Omental fat pad (tissue), 4 donors: ENCODE data around the gene MT1B. TPM values are rescaled to one million over a fixed set of nuclear protein-coding genes. Genes with fewer than 3 reads are reported as not detected.

Source experiments
- ATAC-seq: fragments of 150-250 bp; one replicate; pipeline ENCODE4 v1.9.1; 2016; ENCODE audit warnings: mild to moderate bottlenecking, moderate library complexity; ENCODE audit not compliant: low FRiP score
- DNase-seq: peaks from one replicate; pipeline ENCODE4 v3.0.0-alpha.2; 2019; ENCODE audit warnings: low spot score
- total RNA-seq, 4 donors: library from RNA; depleted of rRNA; stranded (reverse); fragments of >200 nt; gene quantifications; one replicate each; pipeline ENCODE4 v1.1.0, GENCODE V29; 2016
- TF ChIP-seq, protein P1 (sequence below), 3 donors: fragments of 450-650 bp; IDR thresholded peaks; one replicate each; pipeline ENCODE4 v1.5.1; 2016 to 2017; ENCODE audit warnings: antibody characterized with exemption in 3 of 3, mild to moderate bottlenecking in 3 of 3, moderate library complexity in 2 of 3

The MT1B gene
- total RNA-seq, 4 donors from 2014 or later = not detected

DNA sequence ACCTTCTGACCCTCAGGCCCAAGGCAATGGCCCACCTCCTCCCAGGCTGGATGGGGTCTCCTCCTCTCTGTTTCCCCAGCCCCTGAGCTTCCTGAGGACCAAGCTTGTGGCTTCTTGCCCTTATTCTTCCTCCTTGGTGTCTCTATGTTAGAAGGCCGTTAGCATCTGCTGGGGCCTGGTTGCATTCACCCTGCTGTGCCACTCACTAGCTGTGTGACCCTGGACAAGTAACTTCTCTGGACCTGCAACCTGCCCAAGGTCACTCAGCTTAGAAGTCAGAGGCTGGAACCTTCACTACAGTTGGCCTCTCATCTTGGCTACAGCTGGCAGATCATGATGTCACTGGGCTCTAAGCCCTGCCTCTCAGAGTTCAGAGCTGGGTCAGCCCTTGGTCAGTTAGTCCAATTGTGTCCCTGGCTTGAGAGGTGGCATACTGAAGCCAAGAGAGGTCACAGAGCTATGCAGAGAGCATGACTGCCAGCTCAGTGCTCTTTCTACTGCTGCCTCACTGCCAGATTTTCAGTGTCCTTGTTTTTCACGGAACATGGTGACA lies 40.3 kb upstream of the MT1B start:
- TF ChIP-seq, protein P1, sequence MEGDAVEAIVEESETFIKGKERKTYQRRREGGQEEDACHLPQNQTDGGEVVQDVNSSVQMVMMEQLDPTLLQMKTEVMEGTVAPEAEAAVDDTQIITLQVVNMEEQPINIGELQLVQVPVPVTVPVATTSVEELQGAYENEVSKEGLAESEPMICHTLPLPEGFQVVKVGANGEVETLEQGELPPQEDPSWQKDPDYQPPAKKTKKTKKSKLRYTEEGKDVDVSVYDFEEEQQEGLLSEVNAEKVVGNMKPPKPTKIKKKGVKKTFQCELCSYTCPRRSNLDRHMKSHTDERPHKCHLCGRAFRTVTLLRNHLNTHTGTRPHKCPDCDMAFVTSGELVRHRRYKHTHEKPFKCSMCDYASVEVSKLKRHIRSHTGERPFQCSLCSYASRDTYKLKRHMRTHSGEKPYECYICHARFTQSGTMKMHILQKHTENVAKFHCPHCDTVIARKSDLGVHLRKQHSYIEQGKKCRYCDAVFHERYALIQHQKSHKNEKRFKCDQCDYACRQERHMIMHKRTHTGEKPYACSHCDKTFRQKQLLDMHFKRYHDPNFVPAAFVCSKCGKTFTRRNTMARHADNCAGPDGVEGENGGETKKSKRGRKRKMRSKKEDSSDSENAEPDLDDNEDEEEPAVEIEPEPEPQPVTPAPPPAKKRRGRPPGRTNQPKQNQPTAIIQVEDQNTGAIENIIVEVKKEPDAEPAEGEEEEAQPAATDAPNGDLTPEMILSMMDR (IDR thresholded peaks at IDR 0.05) = no peak
- no peak for DNase-seq
- no peak for ATAC-seq

DNA sequence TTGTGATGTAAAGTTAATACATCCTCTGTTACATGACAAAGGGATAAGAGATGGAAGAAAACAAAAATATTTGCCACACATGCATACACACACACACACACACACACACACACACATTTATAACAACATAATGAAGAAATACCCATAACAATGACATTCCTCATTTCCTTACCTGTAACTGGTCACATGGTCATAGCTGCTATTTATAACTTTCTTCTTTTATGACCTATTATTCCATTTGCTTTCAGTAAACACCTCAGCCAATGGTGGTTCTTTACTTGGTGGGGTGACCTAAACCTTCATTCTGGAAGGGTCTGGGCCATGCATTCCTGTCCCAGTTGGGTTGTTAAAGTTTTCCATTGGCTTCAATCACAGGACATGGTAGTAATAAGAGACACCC lies 38.0 kb upstream of the MT1B start:
- ATAC-seq = no peak
- no peak for DNase-seq
- TF ChIP-seq, protein P1 (IDR thresholded peaks at IDR 0.05) = no peak

DNA sequence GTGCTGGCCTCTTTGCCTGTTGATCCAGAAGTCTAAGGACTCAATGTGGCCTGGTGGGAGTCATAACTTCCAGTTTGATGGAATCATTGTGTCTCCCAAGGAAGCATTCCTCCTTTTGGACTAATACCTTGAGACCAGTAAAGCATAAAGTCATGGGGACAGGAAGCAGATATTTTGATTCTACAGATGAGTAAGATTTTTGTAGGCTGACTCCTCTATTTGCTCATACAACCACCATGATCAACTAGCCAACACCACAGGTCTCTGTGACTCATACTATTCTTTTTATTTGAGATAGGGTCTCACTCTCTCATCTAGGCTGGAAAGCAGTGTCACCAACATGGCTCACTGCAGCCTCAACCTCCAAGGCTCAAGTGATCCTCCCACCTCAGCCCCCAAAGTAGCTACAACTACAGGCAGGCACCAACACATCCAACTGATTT lies 37.1 kb upstream of the MT1B start:
- TF ChIP-seq, protein P1 (IDR thresholded peaks at IDR 0.05) = no peak
- DNase-seq = no peak

DNA sequence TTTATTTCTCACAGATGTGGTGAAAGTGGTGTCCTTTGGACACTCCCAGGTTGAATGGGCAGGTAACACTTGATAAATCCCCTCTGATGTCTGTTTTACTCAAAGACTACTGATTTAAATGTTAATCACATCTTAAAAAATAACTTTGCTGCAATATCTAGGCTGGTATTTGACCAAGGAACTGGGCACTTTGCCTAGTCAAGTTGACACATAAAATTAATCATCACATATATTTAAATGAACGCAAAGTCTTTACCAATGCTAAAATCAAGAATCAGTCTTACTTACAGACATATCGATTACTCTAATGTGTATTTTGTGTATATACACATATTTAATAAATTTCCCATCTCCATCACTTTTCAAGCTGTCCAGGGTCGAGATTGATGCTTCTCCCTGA lies 36.3 kb upstream of the MT1B start:
- ATAC-seq (no peak), DNase-seq (no peak)
- TF ChIP-seq, protein P1 (IDR thresholded peaks at IDR 0.05) = no peak

More for the DNA sequence above, 37.1 kb upstream of the MT1B start:
- no peak for ATAC-seq

DNA sequence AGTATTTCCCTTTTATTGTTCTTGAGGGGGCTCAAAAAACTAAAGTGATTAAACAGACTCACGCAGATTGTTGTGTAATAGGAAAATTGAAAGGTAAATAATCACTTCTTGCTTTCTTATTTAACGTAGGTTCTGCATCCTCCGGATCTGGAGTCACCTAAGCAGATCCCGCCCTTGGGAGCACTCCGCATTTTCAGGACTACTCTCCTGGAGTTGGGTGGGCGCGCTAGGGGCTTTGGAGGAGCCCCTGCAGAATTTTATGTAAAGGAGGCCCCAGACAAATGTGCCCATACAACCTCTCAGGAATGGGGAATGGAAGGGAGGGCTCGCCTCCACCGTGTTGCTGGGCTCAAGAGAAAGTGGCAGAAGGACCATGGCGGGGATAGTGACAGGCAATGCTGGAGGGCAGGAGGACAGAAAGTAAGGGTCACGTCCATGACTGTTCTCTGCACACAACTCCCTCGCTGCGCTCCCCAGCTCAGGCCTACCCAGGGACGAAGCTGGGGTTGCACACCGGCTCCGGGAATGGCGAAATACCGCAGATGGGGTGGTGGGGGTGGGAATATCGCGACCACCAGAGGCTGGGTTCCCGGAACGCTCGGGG lies 35.0 kb upstream of the MT1B start:
- no peak for DNase-seq
- TF ChIP-seq, protein P1 (IDR thresholded peaks at IDR 0.05) = no peak
- ATAC-seq = no peak

DNA sequence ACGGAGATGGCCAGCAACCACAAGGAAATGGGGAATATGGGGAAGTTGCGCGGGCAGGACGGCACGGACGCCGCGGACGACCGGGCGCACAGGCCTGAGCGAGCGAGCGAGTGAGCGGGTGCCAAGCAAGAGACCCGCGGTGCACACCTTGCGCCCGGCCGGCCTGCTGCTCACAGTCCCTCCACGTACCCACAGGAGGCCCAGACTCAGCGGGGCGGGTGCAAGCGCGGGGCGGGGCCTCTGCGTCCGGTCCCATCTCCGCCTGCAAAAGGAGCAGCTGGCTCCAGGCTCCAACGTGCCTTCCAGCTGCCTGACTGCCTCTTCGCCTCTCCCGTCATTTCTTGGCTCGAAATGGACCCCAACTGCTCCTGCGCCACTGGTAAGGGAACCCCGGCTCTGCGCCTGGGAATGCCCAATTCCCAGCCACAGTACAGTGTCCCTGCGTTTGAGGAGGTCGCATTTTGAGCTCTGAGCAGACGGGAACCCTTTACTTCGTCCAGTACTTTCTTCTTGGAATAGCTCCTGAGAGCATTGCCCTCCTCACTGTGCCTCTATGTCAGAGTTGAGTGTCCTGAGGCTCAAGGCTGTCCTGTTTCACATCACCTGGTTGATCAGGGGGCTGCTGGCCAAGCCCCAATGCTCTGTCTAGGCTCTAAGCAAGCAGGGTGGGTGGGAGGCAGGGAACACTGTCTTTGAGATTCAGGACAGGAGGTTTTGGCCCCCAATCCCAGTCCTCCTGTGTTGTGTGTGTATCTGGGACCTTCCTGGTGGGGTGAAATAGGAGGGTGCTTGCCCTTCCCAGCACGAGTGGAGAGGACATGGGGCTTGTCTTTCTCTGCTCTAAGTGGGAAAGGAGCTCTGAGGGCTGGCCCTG lies 34.2 kb upstream of the MT1B start:
- TF ChIP-seq, protein P1 (IDR thresholded peaks at IDR 0.05) = no peak
- ATAC-seq = peak; percentile 85
- no peak for DNase-seq
